GM23338 (cell line): ENCODE measurements around the gene HMG20B. TPM values are rescaled to one million over a fixed set of nuclear protein-coding genes. Genes with fewer than 3 reads are reported as not detected.

ENCODE experiments used
- ATAC-seq: fragments of 200-7000 bp; cut with Tn5 transposase; 3 replicates; pipeline ENCODE4 v1.9.1; 2020
- DNase-seq: peaks from one replicate; pipeline ENCODE4 v3.0.0-alpha.2; 2015; ENCODE audit warnings: low spot score
- H2AFZ ChIP-seq: fragments of 200-600 bp; sonication (generic); 2 replicates; pipeline ENCODE4 v1.8.0; 2016; ENCODE audit warnings: antibody characterized with exemption, mild to moderate bottlenecking, moderate library complexity
- H3F3A ChIP-seq: fragments of 200-600 bp; sonication (generic); replicated peaks from 2 replicates; pipeline ENCODE4 v1.8.0; 2017; ENCODE audit warnings: antibody characterized with exemption, mixed run types, low read depth
- H3K27ac ChIP-seq: fragments of 200-600 bp; sonication (generic); 2 replicates; pipeline ENCODE4 v1.6.1; 2016; ENCODE audit warnings: low read depth
- H3K27me3 ChIP-seq: fragments of 200-600 bp; sonication (generic); 2 replicates; pipeline ENCODE4 v1.8.0; 2016; ENCODE audit warnings: mild to moderate bottlenecking, mixed run types, moderate library complexity; ENCODE audit not compliant: insufficient read depth
- H3K36me3 ChIP-seq: fragments of 200-600 bp; sonication (generic); 2 replicates; pipeline ENCODE4 v1.8.0; 2016; ENCODE audit warnings: mild to moderate bottlenecking; ENCODE audit not compliant: insufficient read depth
- H3K4me1 ChIP-seq: fragments of 200-600 bp; sonication (generic); 2 replicates; pipeline ENCODE4 v1.8.0; 2016; ENCODE audit warnings: mild to moderate bottlenecking, moderate library complexity; ENCODE audit not compliant: insufficient read depth
- H3K4me2 ChIP-seq: fragments of 200-600 bp; sonication (generic); 2 replicates; pipeline ENCODE4 v1.7.1; 2017; ENCODE audit warnings: mixed run types
- H3K4me3 ChIP-seq: fragments of 200-600 bp; sonication (generic); 2 replicates; pipeline ENCODE4 v1.6.1; 2016; ENCODE audit warnings: mixed run types
- H3K79me2 ChIP-seq: fragments of 200-600 bp; sonication (generic); replicated peaks from 2 replicates; pipeline ENCODE4 v1.8.0; 2017; ENCODE audit warnings: mild to moderate bottlenecking; ENCODE audit not compliant: insufficient read depth
- H3K9me2 ChIP-seq: fragments of 200-600 bp; sonication (generic); 2 replicates; pipeline ENCODE4 v1.8.0; 2017; ENCODE audit not compliant: insufficient read depth
- H4K20me1 ChIP-seq: fragments of 200-600 bp; sonication (generic); replicated peaks from 2 replicates; pipeline ENCODE4 v1.8.0; 2017; ENCODE audit warnings: mild to moderate bottlenecking; ENCODE audit not compliant: insufficient read depth
- H3K27ac Mint-ChIP-seq: 2 replicates; pipeline ENCODE4 v1.8.0; 2020; ENCODE audit warnings: inconsistent platforms, mild to moderate bottlenecking, moderate library complexity, mixed read lengths
- H3K27me3 Mint-ChIP-seq: 3 replicates; pipeline ENCODE4 v1.8.0; 2022; ENCODE audit warnings: low read depth, mild to moderate bottlenecking, moderate library complexity, mixed read lengths, inconsistent platforms; ENCODE audit not compliant: insufficient read depth, poor library complexity
- H3K36me3 Mint-ChIP-seq: 3 replicates; pipeline ENCODE4 v1.8.0; 2021; ENCODE audit warnings: low read depth, mild to moderate bottlenecking, inconsistent platforms, moderate library complexity, mixed read lengths
- H3K4me1 Mint-ChIP-seq: 3 replicates; pipeline ENCODE4 v1.8.0; 2020; ENCODE audit warnings: mild to moderate bottlenecking, inconsistent platforms, mixed read lengths
- H3K4me3 Mint-ChIP-seq: 3 replicates; pipeline ENCODE4 v1.8.0; 2021; ENCODE audit warnings: moderate library complexity, mild to moderate bottlenecking, inconsistent platforms, mixed read lengths
- H3K9me3 Mint-ChIP-seq: 3 replicates; pipeline ENCODE4 v1.8.0; 2020; ENCODE audit warnings: moderate library complexity, mild to moderate bottlenecking, inconsistent platforms, mixed read lengths
- CREB1 ChIP-seq: fragments of 250-450 bp; sonication (Bioruptor Pico); IDR thresholded peaks from 2 replicates; pipeline ENCODE4 v1.5.0; 2020; ENCODE audit warnings: low read depth, mild to moderate bottlenecking, moderate library complexity
- ETS1 ChIP-seq: IDR thresholded peaks from 2 replicates; pipeline ENCODE4 v1.6.1; 2016; ENCODE audit warnings: antibody characterized with exemption
- EZH2 ChIP-seq: fragments of 200-600 bp; sonication (generic); IDR thresholded peaks from one replicate; pipeline ENCODE4 v1.8.0; 2017; ENCODE audit warnings: antibody characterized with exemption, mild to moderate bottlenecking, low read depth; ENCODE audit not compliant: unreplicated experiment
- EZH2phosphoT487 ChIP-seq: fragments of 200-600 bp; sonication (generic); IDR thresholded peaks from one replicate; pipeline ENCODE4 v1.8.1; 2018; ENCODE audit warnings: antibody characterized with exemption; ENCODE audit not compliant: unreplicated experiment
- JUNB ChIP-seq: IDR thresholded peaks from one replicate; pipeline ENCODE4 v1.6.1; 2016; ENCODE audit warnings: antibody characterized with exemption; ENCODE audit not compliant: unreplicated experiment
- NANOG ChIP-seq: IDR thresholded peaks from 2 replicates; pipeline ENCODE4 v1.6.1; 2016; ENCODE audit warnings: antibody characterized with exemption, borderline replicate concordance
- POLR2AphosphoS5 ChIP-seq: IDR thresholded peaks from 2 replicates; pipeline ENCODE4 v1.6.1; 2016; ENCODE audit warnings: antibody characterized with exemption, low read depth
- ZNF114 ChIP-seq: fragments of 250-450 bp; sonication (Bioruptor Pico); IDR thresholded peaks from 2 replicates; pipeline ENCODE4 v1.5.0; 2020; ENCODE audit warnings: mild to moderate bottlenecking, moderate library complexity
- ZNF331 ChIP-seq: fragments of 250-450 bp; sonication (Bioruptor Pico); IDR thresholded peaks from 2 replicates; pipeline ENCODE4 v1.5.0; 2020; ENCODE audit warnings: low read depth, mild to moderate bottlenecking, moderate library complexity
- ZNF462 ChIP-seq: fragments of 250-450 bp; sonication (Bioruptor Pico); IDR thresholded peaks from 2 replicates; pipeline ENCODE4 v1.5.0; 2020; ENCODE audit warnings: mild to moderate bottlenecking, moderate library complexity
- polyA plus RNA-seq: library from polyadenylated mRNA; unstranded; fragments of >200 nt; fragmentation: Nextera tagmentation; extraction: Ambion mirVana; gene quantifications from 2 replicates; pipeline ENCODE4 v1.2.1, GENCODE V29; 2016
- total RNA-seq: library from RNA; depleted of rRNA; stranded (reverse); fragments of >200 nt; shearing (Covaris generic); gene quantifications from 2 replicates; pipeline ENCODE4 v1.2.3, GENCODE V29; 2014
- TF ChIP-seq, protein P1 (sequence below), 2 experiments: fragments of 200-600 bp in 1 of 2; sonication (generic) in 1 of 2; conservative IDR thresholded peaks; 2 replicates each; pipeline versions ENCODE4 v1.5.1 to v1.6.1; 2016 to 2017; ENCODE audit warnings: antibody characterized with exemption in 2 of 2, low read depth in 2 of 2, mild to moderate bottlenecking in 2 of 2, moderate library complexity in 1 of 2

Gene HMG20B
- total and polyA plus RNA-seq, 2 experiments from 2014 or later = 74.1 to 130 TPM

- TF ChIP-seq ZNF462 = no peak
- no peak for TF ChIP-seq EZH2
- TF ChIP-seq CREB1 (CRISPR knock-in tag) = no peak
- no peak for TF ChIP-seq POLR2AphosphoS5
- TF ChIP-seq ETS1 = no peak
- no peak for TF ChIP-seq ZNF331 (CRISPR knock-in tag)
These were observed 24.1 kb upstream of the HMG20B start (continued) for GRCh38 chr19:3548606-3549005.

- Histone ChIP-seq H3K4me3 (no peak overlapping the region), H3K79me2 (0 out of 2 replicates have a peak, but pooled peaks cover under 1% of the 10 kb centered on the region), H3K27me3 (no peaks in the 10 kb centered on the region), H2AFZ (no peak overlapping the region), H3K4me2 (no peak overlapping the region), H4K20me1 (peaks cover 7% of the 10 kb centered on the region), H3K36me3 (no peaks in the 10 kb centered on the region), H3K4me1 (no peaks in the 10 kb centered on the region), H3K27ac (no peak overlapping the region), H3K9me2 (no peaks in the 10 kb centered on the region), H3F3A (peaks cover 6% of the 10 kb centered on the region; the same call in 1 of the 2 replicates)
- Mint-ChIP-seq H3K9me3 (no peaks in the 10 kb centered on the region), H3K4me1 (no peaks in the 10 kb centered on the region; the same call in 2 of the 3 replicates), H3K27ac (no peak overlapping the region), H3K36me3 (peaks cover 7% of the 10 kb centered on the region), H3K4me3 (no peak overlapping the region), H3K27me3 (peaks cover 14% of the 10 kb centered on the region)
- ATAC-seq (no peak), DNase-seq (no peak)
- TF ChIP-seq JUNB (no peak), NANOG (no peak), EZH2phosphoT487 (no peak), ZNF331 (CRISPR knock-in tag) (no peak), ETS1 (no peak), EZH2 (no peak), CREB1 (CRISPR knock-in tag) (no peak), ZNF114 (CRISPR knock-in tag) (no peak)
- TF ChIP-seq, protein P1, sequence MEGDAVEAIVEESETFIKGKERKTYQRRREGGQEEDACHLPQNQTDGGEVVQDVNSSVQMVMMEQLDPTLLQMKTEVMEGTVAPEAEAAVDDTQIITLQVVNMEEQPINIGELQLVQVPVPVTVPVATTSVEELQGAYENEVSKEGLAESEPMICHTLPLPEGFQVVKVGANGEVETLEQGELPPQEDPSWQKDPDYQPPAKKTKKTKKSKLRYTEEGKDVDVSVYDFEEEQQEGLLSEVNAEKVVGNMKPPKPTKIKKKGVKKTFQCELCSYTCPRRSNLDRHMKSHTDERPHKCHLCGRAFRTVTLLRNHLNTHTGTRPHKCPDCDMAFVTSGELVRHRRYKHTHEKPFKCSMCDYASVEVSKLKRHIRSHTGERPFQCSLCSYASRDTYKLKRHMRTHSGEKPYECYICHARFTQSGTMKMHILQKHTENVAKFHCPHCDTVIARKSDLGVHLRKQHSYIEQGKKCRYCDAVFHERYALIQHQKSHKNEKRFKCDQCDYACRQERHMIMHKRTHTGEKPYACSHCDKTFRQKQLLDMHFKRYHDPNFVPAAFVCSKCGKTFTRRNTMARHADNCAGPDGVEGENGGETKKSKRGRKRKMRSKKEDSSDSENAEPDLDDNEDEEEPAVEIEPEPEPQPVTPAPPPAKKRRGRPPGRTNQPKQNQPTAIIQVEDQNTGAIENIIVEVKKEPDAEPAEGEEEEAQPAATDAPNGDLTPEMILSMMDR (conservative IDR thresholded peaks at IDR 0.05; ENCODE audit: low read depth in 2 of 2) = no peak
These were observed 22.9 kb upstream of the HMG20B start for GRCh38 chr19:3549816-3550215.
